Esophagus muscularis mucosa (tissue), 3 donors: Measurements from ENCODE around the gene TPM4.
"Not testable (repeated sequence)": the region's sequence is repeated elsewhere in the genome, so short reads cannot be mapped to it uniquely, and the experiment has no call there.

Experiments used
- POLR2A ChIP-seq: fragments of 450-650 bp; IDR thresholded peaks from one replicate; pipeline ENCODE4 v1.6.1; 2017; ENCODE audit warnings: antibody characterized with exemption, moderate library complexity, mild to moderate bottlenecking, low read depth
- TF ChIP-seq, protein P1 (sequence below), 3 experiments: fragments of 200-600 bp in 2 of 3; fragments of 450-650 bp in 1 of 3; sonication (generic) in 2 of 3; IDR thresholded peaks; one replicate each; pipeline ENCODE4 v1.5.1; 2017 to 2019; ENCODE audit warnings: antibody characterized with exemption in 3 of 3, mild to moderate bottlenecking in 2 of 3, moderate library complexity in 1 of 3

DNA sequence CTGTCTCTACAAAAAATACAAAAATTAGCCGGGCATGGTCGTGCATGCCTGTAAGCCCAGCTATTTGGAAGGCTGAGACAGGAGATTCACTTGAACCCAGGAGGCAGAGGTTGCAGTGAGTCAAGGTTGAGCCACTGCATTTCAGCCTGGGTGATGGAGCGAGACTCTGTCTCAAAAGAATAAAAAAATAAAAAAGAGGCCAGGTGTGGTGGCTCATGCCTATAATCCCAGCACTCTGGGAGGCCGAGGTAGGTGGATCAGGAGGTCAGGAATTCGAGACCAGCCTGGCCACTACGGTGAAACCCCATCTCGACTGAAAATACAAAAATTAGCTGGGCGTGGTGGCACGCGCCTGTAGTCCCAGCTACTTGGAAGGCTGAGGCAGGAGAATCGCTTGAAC, 11.1 kb downstream of the TPM4 start:
- TF ChIP-seq, protein P1, sequence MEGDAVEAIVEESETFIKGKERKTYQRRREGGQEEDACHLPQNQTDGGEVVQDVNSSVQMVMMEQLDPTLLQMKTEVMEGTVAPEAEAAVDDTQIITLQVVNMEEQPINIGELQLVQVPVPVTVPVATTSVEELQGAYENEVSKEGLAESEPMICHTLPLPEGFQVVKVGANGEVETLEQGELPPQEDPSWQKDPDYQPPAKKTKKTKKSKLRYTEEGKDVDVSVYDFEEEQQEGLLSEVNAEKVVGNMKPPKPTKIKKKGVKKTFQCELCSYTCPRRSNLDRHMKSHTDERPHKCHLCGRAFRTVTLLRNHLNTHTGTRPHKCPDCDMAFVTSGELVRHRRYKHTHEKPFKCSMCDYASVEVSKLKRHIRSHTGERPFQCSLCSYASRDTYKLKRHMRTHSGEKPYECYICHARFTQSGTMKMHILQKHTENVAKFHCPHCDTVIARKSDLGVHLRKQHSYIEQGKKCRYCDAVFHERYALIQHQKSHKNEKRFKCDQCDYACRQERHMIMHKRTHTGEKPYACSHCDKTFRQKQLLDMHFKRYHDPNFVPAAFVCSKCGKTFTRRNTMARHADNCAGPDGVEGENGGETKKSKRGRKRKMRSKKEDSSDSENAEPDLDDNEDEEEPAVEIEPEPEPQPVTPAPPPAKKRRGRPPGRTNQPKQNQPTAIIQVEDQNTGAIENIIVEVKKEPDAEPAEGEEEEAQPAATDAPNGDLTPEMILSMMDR (IDR thresholded peaks at IDR 0.05), result not testable (repeated sequence)
- not testable (repeated sequence) for TF ChIP-seq POLR2A
